B cell (primary cell): ENCODE measurements around the gene ZBP1. TPM values are rescaled to one million over a fixed set of nuclear protein-coding genes. Genes with fewer than 3 reads are reported as not detected.
A peak's percentile ranks its signal among the peaks of the same experiment; 100 is the strongest.

Source experiments
- ATAC-seq: fragments of 200-7000 bp; cut with Tn5 transposase; one replicate; pipeline ENCODE4 v1.10.0; 2021; ENCODE audit warnings: low read depth, mild to moderate bottlenecking, moderate number of reproducible peaks, moderate library complexity
- CTCF ChIA-PET: fragments of 350-600 bp; sonication (Branson Sonifier 250); formaldehyde crosslinking; loops from one replicate; lab custom pipeline; 2021; ENCODE audit warnings: antibody characterized with exemption, inconsistent platforms; lab: Charles Lee
- POLR2A ChIA-PET: fragments of 350-600 bp; sonication (Branson Sonifier 250); formaldehyde crosslinking; loops from one replicate; lab custom pipeline; 2021; ENCODE audit warnings: antibody characterized with exemption; lab: Charles Lee
- DNase-seq: peaks from one replicate; pipeline ENCODE4 v3.0.0; 2013
- H2AFZ ChIP-seq: 2 replicates; pipeline ENCODE4 v1.6.1; 2012; ENCODE audit warnings: mild to moderate bottlenecking, low read depth, low read length; ENCODE audit not compliant: insufficient read depth, poor library complexity, severe bottlenecking
- H3K27ac ChIP-seq, 2 donors: 1 replicate in 1 of 2; 2 replicates in 1 of 2; pipeline ENCODE4 v1.5.1; 2012 to 2013; ENCODE audit warnings: low read length in 2 of 2, mild to moderate bottlenecking in 2 of 2, moderate library complexity in 1 of 2
- H3K27me3 ChIP-seq, 4 experiments: fragments of 200-600 bp in 1 of 4; sonication (generic) in 1 of 4; replicated peaks in 1 of 4; 1 replicate in 2 of 4; 2 replicates in 2 of 4; pipeline versions ENCODE4 v1.6.1 to v1.7.0; 2013 to 2016; ENCODE audit warnings: low read length in 3 of 4, mild to moderate bottlenecking in 2 of 4, mixed read lengths in 1 of 4, moderate library complexity in 1 of 4; ENCODE audit not compliant: insufficient read depth in 4 of 4, control insufficient read depth in 3 of 4; ENCODE audit errors: control extremely low read depth in 1 of 4
- H3K36me3 ChIP-seq, 2 experiments: replicated peaks in 1 of 2; 1 replicate in 1 of 2; 2 replicates in 1 of 2; pipeline versions ENCODE4 v1.6.1 to v1.7.1; 2013; ENCODE audit warnings: low read length in 1 of 2; ENCODE audit not compliant: insufficient read depth in 2 of 2, control insufficient read depth in 1 of 2; ENCODE audit errors: control extremely low read depth in 1 of 2, extremely low read depth in 1 of 2
- H3K4me1 ChIP-seq, 2 donors: fragments of 200-600 bp in 1 of 2; sonication (generic) in 1 of 2; 1 replicate in 1 of 2; 2 replicates in 1 of 2; pipeline versions ENCODE4 v1.5.1 to v1.6.1; 2013 to 2017; ENCODE audit warnings: low read length in 2 of 2; ENCODE audit not compliant: control insufficient read depth in 2 of 2, insufficient read depth in 2 of 2
- H3K4me2 ChIP-seq: replicated peaks from 2 replicates; pipeline ENCODE3; 2012; ENCODE audit warnings: mild to moderate bottlenecking, low read depth, low read length; ENCODE audit not compliant: poor library complexity, severe bottlenecking
- H3K4me3 ChIP-seq, 5 experiments: fragments of 200-600 bp in 1 of 5; sonication (generic) in 1 of 5; 1 replicate in 3 of 5; 2 replicates in 2 of 5; pipeline versions ENCODE4 v1.5.1 to v1.7.0; 2011 to 2016; ENCODE audit warnings: low read length in 4 of 5, mild to moderate bottlenecking in 4 of 5, low read depth in 2 of 5, control low read depth in 1 of 5, moderate library complexity in 1 of 5; ENCODE audit not compliant: insufficient read depth in 1 of 5; ENCODE audit errors: control extremely low read depth in 1 of 5, extremely low read depth in 1 of 5
- H3K79me2 ChIP-seq: fragments of 200-600 bp; sonication (generic); one replicate; pipeline ENCODE4 v1.6.0; 2016; ENCODE audit warnings: low read length; ENCODE audit not compliant: control insufficient read depth, insufficient read depth
- H3K9ac ChIP-seq: fragments of 200-600 bp; sonication (generic); 2 replicates; pipeline ENCODE4 v1.6.1; 2017; ENCODE audit warnings: mild to moderate bottlenecking, low read length, moderate library complexity
- H3K9me3 ChIP-seq, 3 donors: one replicate each; pipeline versions ENCODE4 v1.6.1 to v1.7.1; 2013; ENCODE audit warnings: low read length in 2 of 3; ENCODE audit not compliant: control insufficient read depth in 2 of 3, insufficient read depth in 1 of 3; ENCODE audit errors: control extremely low read depth in 1 of 3
- H4K20me1 ChIP-seq: 2 replicates; pipeline ENCODE4 v1.6.0; 2012; ENCODE audit warnings: mild to moderate bottlenecking, low read length; ENCODE audit not compliant: insufficient read depth, control insufficient read depth, poor library complexity, severe bottlenecking
- H3K27ac Mint-ChIP-seq: one replicate; pipeline ENCODE4 v1.8.0; 2021; ENCODE audit warnings: mixed read lengths
- H3K27me3 Mint-ChIP-seq: one replicate; pipeline ENCODE4 v1.8.0; 2021; ENCODE audit warnings: mixed read lengths
- H3K4me1 Mint-ChIP-seq: one replicate; pipeline ENCODE4 v1.8.0; 2021; ENCODE audit warnings: mixed read lengths
- H3K4me3 Mint-ChIP-seq: one replicate; pipeline ENCODE4 v1.8.0; 2021; ENCODE audit warnings: mixed read lengths
- H3K9me3 Mint-ChIP-seq: one replicate; pipeline ENCODE4 v1.8.0; 2022; ENCODE audit warnings: mixed read lengths; ENCODE audit not compliant: insufficient read depth
- EZH2 ChIP-seq: IDR thresholded peaks from 2 replicates; pipeline ENCODE4 v1.6.1; 2012; ENCODE audit warnings: borderline replicate concordance, low read depth, mild to moderate bottlenecking, moderate library complexity, low read length; ENCODE audit not compliant: insufficient read depth, poor library complexity, severe bottlenecking
- WGBS: methylation state at CpG from one replicate; pipeline ENCODE4 v1.1.5; 2013; ENCODE audit warnings: missing lambda C conversion rate; ENCODE audit not compliant: insufficient coverage; 5-methylcytosine and 5-hydroxymethylcytosine counted together
- intact Hi-C: fragments of 100-400 bp; cut with micrococcal nuclease; formaldehyde crosslinking; loops from one replicate; pipeline ENCODE4 v1.10.0; 2022
- polyA plus RNA-seq: library from polyadenylated mRNA; depleted of rRNA; stranded (reverse); fragments of >200 nt; gene quantifications from 2 replicates; pipeline ENCODE4 v1.2.3, GENCODE V29; 2012
- total RNA-seq, 2 donors: library from RNA; stranded (reverse); fragments of 120-200 nt in 1 of 2; gene quantifications; 1 replicate in 1 of 2; 2 replicates in 1 of 2; pipeline versions ENCODE4 v1.2.3 to v1.2.4, GENCODE V29; 2013 to 2022
- TF ChIP-seq, protein P1 (sequence below): fragments of 200-600 bp; IDR thresholded peaks from one replicate; pipeline ENCODE4 v1.8.0; 2022; ENCODE audit warnings: antibody characterized with exemption, mild to moderate bottlenecking

The ZBP1 gene
- total and polyA plus RNA-seq, 2 donors (not counting 1 experiment from before 2014, with no cell fraction given), result 29.9 to 69.2 TPM

- Histone ChIP-seq H4K20me1 (peaks cover 20% of the 10 kb centered on the region), H3K4me3 (peak overlapping the region; percentile 30 to 92 (median 68)), H3K4me2 (peak overlapping the region; percentile 96), H2AFZ (peak overlapping the region; percentile 9), H3K4me1 (peaks cover 53 to 59% of the 10 kb centered on the region in 2 donors), H3K9ac (peak overlapping the region; percentile 76), H3K27ac (peak overlapping the region; percentile 92 to 96), H3K79me2 (peaks cover 36% of the 10 kb centered on the region), H3K9me3 (no peaks in the 10 kb centered on the region), H3K27me3 (no peaks in the 10 kb centered on the region), H3K36me3 (peaks cover 0 to 33% of the 10 kb centered on the region in 2 experiments)
- Mint-ChIP-seq H3K4me3 (peak overlapping the region; percentile 93), H3K9me3 (no peaks in the 10 kb centered on the region), H3K27ac (peak overlapping the region; percentile 100), H3K4me1 (peaks cover 60% of the 10 kb centered on the region), H3K27me3 (no peaks in the 10 kb centered on the region)
- ChIA-PET CTCF (interaction anchor here (0.8 to 11.0 kb wide), 10 partner anchors 9 to 221 kb away, joined by 3 to 131 read pairs (median 16); no protein-coding TSS in a partner anchor), POLR2A (interaction anchor here (0.9 to 4.3 kb wide), 11 partner anchors 8 to 228 kb away, joined by 3 to 30 read pairs (median 5); partner anchors contain the start of genes PMEPA1 and RBM38)
- WGBS, result 19% methylated on average over 6 of the region's 6 CpGs
- ATAC-seq (no peak), DNase-seq (no peak)
- intact Hi-C loops, result loop anchor here (1.0 to 10.0 kb wide), 7 partner anchors 21 to 1389 kb away; partner anchors contain the start of genes CTSZ, PMEPA1 and STX16
- TF ChIP-seq, protein P1, sequence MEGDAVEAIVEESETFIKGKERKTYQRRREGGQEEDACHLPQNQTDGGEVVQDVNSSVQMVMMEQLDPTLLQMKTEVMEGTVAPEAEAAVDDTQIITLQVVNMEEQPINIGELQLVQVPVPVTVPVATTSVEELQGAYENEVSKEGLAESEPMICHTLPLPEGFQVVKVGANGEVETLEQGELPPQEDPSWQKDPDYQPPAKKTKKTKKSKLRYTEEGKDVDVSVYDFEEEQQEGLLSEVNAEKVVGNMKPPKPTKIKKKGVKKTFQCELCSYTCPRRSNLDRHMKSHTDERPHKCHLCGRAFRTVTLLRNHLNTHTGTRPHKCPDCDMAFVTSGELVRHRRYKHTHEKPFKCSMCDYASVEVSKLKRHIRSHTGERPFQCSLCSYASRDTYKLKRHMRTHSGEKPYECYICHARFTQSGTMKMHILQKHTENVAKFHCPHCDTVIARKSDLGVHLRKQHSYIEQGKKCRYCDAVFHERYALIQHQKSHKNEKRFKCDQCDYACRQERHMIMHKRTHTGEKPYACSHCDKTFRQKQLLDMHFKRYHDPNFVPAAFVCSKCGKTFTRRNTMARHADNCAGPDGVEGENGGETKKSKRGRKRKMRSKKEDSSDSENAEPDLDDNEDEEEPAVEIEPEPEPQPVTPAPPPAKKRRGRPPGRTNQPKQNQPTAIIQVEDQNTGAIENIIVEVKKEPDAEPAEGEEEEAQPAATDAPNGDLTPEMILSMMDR, result no peak
- no peak for TF ChIP-seq EZH2
Observed at GRCh38 chr20:57618764-57619050, 1.5 kb downstream of the ZBP1 start.

DNA sequence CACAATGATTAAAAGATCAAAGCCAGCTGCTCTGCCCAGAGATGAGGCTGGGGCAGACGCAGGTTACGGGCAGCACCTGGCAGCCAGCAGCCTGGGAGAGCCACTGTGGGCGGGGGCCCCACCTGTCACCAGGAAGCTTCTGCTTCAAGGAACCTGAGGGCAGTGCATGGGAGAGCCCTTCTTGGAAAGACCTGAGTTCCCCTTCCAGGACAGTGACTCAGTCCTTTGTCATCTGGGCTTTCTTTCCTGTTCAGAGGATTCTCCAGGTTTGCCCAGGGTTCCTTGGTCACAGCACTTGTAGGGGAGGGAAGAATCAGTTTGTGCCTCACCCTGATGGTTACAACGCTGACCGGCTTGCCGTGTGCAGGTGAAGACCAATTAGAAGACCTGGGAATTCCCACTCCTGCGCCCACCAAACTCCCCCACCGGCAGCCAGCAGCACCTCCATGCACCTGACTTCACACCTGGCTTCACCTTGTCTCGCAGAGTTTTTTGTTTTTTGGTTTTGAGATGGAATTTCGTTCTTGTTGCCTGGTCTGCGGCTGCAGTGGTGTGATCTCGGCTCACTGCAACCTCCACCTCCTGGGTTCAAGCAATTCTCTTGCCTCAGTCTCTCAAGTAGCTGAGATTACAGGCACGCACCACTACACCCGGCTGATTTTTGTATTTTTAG lies 2.0 kb downstream of the ZBP1 start:
- H3K36me3 ChIP-seq, result peaks cover 0 to 38% of the 10 kb centered on the region in 2 experiments
- Mint-ChIP-seq H3K9me3 (no peaks in the 10 kb centered on the region), H3K27ac (peak overlapping the region; percentile 100), H3K4me1 (peaks cover 60% of the 10 kb centered on the region), H3K4me3 (peak overlapping the region; percentile 93), H3K27me3 (no peaks in the 10 kb centered on the region)
- ChIA-PET CTCF (interaction anchor here (0.7 to 11.0 kb wide), 9 partner anchors 8 to 561 kb away, joined by 3 to 131 read pairs (median 6); no protein-coding TSS in a partner anchor), POLR2A (interaction anchor here (0.8 to 4.3 kb wide), 9 partner anchors 8 to 228 kb away, joined by 3 to 30 read pairs (median 10); partner anchors contain the start of genes PMEPA1 and RBM38)
- H3K4me1 ChIP-seq, result peaks cover 53 to 59% of the 10 kb centered on the region in 2 donors
- H3K9me3 ChIP-seq, result no peaks in the 10 kb centered on the region
- ATAC-seq (no peak), DNase-seq (peak; percentile 63)
- H4K20me1 ChIP-seq, result peaks cover 20% of the 10 kb centered on the region
- H3K4me3 ChIP-seq, result peak overlapping the region in 4 of 5 experiments; percentile 48 to 92 (median 68)
- TF ChIP-seq EZH2, result no peak
- TF ChIP-seq, protein P1, result no peak
- no peaks in the 10 kb centered on the region for H3K27me3 ChIP-seq
- no peak overlapping the region for H2AFZ ChIP-seq
- intact Hi-C loops, result loop anchor here (2.0 to 10.0 kb wide), 4 partner anchors 689 to 1389 kb away; partner anchors contain the start of genes CTSZ and STX16
- peak overlapping the region; percentile 92 to 96 for H3K27ac ChIP-seq
- H3K79me2 ChIP-seq, result peaks cover 36% of the 10 kb centered on the region
- H3K4me2 ChIP-seq, result peak overlapping the region; percentile 96
- H3K9ac ChIP-seq, result peak overlapping the region; percentile 76
- 7% methylated on average over 3 of the region's 14 CpGs for WGBS
